Loucy (cell line): ENCODE data around the gene NIPSNAP3A.

ENCODE experiments used
- CTCF ChIP-seq: fragments of 200-600 bp; sonication (generic); conservative IDR thresholded peaks from 2 replicates; pipeline ENCODE4 v1.5.1; 2014; ENCODE audit warnings: mild to moderate bottlenecking, antibody characterized with exemption, low read length
- EZH2phosphoT487 ChIP-seq: fragments of 200-600 bp; IDR thresholded peaks from 2 replicates; pipeline ENCODE4 v1.6.1; 2018; ENCODE audit warnings: antibody characterized with exemption, mild to moderate bottlenecking, moderate library complexity, borderline replicate concordance

GRCh38 chr9:104775976-104776375, 28.5 kb downstream of the NIPSNAP3A start:
- TF ChIP-seq CTCF = no peak
- TF ChIP-seq EZH2phosphoT487 = no peak
